ENCODE measurements around the gene TRIM46.
"Not testable (repeated sequence)": the region's sequence is repeated elsewhere in the genome, so short reads cannot be mapped to it uniquely, and the experiment has no call there.

Gene TRIM46

GRCh38 chr1:155207806-155208540 is 34.3 kb downstream of the TRIM46 start, which contains the start of gene THBS3:
THBS3 (minus strand) TSS chr1:155207897; CDS start chr1:155207876, 21 bp downstream.
- TF ChIP-seq CTCF (IDR thresholded peaks at IDR 0.05; ENCODE audit: borderline replicate concordance, control extremely low read depth, extremely low read depth, insufficient read depth, missing control alignments): no peak
- in situ Hi-C loops (cut with MboI; ENCODE audit: low sequenced_read_pairs, unreplicated experiment): no loop called here
- no peak for DNase-seq (ENCODE audit: low spot score)

- in situ Hi-C loops (cut with MboI; ENCODE audit: low sequenced_read_pairs, unreplicated experiment): no loop called here
- TF ChIP-seq CTCF (IDR thresholded peaks at IDR 0.05; ENCODE audit: borderline replicate concordance, control extremely low read depth, extremely low read depth, insufficient read depth, missing control alignments): no peak
- DNase-seq (ENCODE audit: low spot score): peak; percentile 93
Measured at GRCh38 chr1:155208541-155209311, 35.1 kb downstream of the TRIM46 start, which contains the start of gene MTX1. MTX1 (plus strand) TSS chr1:155208695; CDS start chr1:155208805, 110 bp downstream.

- no peak for TF ChIP-seq CTCF (IDR thresholded peaks at IDR 0.05; ENCODE audit: borderline replicate concordance, control extremely low read depth, extremely low read depth, insufficient read depth, missing control alignments)
- in situ Hi-C loops (cut with MboI; ENCODE audit: low sequenced_read_pairs, unreplicated experiment): no loop called here
- no peak for DNase-seq (ENCODE audit: low spot score)
Measured at GRCh38 chr1:155209312-155209721, 35.7 kb downstream of the TRIM46 start.

DNA sequence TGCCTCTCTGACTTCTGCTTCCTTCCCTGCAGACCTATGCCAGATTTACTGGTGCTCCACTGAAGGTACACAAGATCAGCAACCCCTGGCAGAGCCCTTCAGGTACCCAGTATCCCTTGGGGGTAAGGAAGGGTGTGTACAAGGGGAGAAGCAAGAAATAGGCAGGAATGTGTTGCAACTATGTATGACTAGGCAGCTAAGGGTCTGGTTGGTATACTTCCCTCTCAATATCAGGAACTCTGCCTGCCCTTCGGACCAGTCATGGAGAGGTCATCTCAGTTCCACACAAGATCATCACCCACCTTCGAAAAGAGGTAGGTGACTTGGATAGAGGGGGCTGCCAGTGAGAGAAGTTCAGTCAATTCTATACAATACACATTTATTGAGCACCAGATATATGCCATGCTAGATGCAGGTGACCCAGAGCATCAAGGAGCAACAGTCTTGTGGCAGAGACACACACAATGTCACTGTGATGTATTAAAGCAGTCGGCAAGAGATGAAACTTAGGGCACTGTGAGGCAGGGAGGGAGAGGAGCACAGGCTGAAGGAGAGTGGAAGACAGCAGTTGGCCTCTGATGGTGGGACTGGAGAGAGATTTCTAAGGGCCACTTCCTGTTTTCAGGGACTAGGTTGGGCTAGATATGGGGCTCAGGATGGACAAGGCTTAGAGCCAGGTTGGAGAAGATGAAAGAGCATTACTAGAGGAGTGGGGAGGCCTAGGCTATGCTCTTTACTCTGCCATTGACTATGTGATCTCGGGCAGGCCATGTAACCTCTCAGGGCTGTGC is 36.9 kb downstream of the TRIM46 start:
- no peak for DNase-seq (ENCODE audit: low spot score)
- in situ Hi-C loops (cut with MboI; ENCODE audit: low sequenced_read_pairs, unreplicated experiment): no loop called here
- no peak for TF ChIP-seq CTCF (IDR thresholded peaks at IDR 0.05; ENCODE audit: borderline replicate concordance, control extremely low read depth, extremely low read depth, insufficient read depth, missing control alignments)

- DNase-seq (ENCODE audit: low spot score); in situ Hi-C loops (cut with MboI; ENCODE audit: low sequenced_read_pairs, unreplicated experiment): not testable (repeated sequence)
Measured at GRCh38 chr1:155211381-155212050, 37.9 kb downstream of the TRIM46 start.

- in situ Hi-C loops (cut with MboI; ENCODE audit: low sequenced_read_pairs, unreplicated experiment); DNase-seq (ENCODE audit: low spot score): not testable (repeated sequence)
Measured at GRCh38 chr1:155212051-155212440, 38.4 kb downstream of the TRIM46 start.

GRCh38 chr1:155214702-155215101 is 41.1 kb downstream of the TRIM46 start:
- DNase-seq (ENCODE audit: low spot score); in situ Hi-C loops (cut with MboI; ENCODE audit: low sequenced_read_pairs, unreplicated experiment): not testable (repeated sequence)

Measured in GM13976 (cell line).